ENCODE results near the gene ADTRP.

ADTRP gene

DNA sequence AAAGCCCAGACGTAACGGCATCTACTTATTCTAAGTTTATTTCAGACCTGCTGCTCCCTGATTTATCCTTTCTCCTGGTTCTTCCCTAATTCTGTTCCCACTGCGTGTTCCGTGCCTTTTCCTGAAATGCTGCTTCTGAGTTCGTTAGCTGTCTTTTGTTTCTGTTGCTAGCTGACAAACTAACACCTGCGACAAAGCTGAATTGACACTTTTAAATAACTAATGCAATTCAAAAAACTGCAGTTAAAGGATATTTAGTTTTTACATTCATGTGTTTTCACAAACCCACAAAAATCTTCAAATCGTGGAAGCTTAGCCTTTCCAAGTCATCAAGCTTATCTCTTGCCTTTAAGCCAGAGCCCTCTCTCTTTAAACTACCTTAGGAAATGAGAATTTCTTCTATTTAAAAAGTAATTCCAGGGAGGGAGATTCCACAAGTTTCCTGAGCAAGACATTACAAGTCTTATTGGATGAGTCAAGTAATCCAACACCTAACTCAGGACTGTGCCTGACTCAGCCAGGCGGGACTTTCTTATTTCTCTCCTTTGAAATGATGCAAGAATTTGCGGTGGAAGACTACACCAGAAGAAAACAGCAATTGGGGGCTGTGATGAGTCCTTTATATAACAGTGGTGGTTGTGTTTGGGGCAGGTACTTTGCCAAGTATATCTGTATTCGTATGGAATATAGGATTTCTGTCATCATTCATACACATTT is 6.3 kb downstream of the ADTRP start:
- DNase-seq = no peak

GRCh38 chr6:11771473-11772048 is 7.0 kb downstream of the ADTRP start:
- DNase-seq = no peak

DNA sequence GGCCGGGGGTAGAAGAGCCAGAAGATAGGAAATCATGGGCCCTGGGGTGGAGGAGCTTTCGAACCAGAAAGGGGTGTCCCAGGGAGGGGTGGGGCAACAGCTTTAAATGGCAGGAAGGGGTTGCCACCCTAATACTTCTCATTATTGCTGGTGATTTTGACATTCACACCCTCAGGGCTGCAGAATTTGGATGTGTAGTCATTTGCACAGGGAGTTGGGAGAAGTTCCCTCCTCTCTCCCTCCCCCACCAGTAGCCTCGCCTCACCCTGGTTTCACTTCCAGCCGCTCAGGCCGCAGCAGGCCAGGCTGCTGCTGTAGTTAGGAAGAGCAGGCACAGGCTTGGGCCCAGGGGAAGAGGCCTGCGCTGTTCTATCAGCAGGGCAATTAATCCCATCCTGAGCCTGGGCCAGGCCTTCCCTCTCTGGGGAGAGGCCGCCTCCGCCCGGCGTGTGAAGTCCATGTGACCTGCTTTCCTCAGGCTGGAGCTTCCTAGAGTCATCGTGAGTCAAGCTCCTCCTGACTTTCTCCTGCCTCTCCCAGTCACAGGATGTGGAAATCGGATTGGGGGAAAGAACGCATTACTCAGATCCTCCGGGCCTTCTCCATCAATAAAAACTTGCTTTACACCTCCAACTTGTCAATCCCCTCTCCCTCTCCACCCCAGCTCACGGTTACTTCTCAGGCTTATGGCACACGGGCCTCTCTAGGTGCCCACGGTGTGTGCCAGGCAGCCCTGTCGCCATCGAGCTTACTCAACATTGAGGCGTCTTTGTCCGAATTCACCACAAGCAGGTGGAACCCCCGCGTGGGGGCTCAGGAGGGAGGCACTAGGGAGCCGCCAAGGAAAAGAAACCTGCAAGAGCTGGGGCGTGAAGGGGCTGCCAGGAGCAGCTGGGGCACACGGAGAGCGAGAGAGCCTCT is 7.8 kb downstream of the ADTRP start:
- DNase-seq = no peak

- no peak for DNase-seq
Measured at GRCh38 chr6:11769811-11770545, 8.6 kb downstream of the ADTRP start.

DNA sequence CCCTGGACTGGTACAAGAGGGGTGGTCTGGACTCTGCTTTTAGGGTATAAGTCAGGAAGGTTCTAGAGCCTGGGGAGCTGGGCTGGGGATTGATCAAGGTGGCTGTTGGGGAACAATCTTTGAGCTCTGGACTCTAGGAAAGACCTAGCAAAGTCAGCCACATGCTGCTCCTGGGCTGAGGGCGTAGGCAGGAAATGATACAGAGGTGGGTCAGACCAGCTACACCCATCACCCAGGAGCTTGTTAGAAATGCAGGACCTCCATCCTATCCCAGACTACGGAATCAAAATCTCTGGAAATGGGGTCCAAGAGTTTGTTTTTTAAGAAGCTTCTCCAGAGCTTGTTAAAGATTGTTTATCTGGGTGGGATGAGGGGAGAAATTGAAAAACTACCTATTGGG is 9.4 kb downstream of the ADTRP start:
- no peak for DNase-seq

GRCh38 chr6:11767978-11768756 is 10.4 kb downstream of the ADTRP start:
- no peak for DNase-seq

DNA sequence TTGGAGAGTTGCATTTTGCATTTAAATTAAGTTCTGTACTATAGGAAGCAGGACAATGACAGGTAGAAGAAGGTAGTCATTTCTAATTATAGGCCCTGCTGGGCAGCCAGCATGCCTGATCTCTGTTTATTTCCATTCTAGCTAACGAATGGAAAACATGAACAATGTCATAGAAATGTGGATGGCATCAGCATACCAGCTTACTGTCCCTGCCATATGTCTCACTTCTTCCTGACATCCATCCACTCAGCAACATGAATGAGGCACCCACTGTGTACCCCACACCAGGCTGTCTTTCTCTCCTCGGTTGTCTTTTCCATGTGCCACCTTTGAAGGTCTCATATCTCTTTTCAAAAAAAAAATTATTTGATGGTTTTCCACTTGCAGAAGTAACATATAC is 11.1 kb downstream of the ADTRP start:
- no peak for DNase-seq

- DNase-seq = no peak
Measured at GRCh38 chr6:11766589-11767450, 11.8 kb downstream of the ADTRP start.

- DNase-seq = no peak
Measured at GRCh38 chr6:11766043-11766442, 12.6 kb downstream of the ADTRP start.

DNA sequence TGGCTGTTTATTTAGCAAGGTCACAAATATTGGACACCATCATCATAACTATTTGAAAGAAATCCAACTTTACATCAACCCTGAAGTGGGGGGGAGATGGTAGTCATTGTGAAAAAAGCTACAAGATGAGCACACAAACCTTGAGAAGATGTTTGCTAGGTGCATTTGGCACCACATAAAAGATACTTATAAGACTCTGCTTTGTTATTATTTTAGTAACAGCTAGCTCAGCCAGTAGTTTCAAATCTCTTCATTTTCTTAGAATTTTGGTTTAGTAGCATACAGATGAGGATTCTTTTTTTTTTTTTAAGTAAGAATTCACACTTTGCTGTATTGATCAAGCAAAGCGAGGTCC is 14.4 kb downstream of the ADTRP start:
- no peak for DNase-seq

DNA sequence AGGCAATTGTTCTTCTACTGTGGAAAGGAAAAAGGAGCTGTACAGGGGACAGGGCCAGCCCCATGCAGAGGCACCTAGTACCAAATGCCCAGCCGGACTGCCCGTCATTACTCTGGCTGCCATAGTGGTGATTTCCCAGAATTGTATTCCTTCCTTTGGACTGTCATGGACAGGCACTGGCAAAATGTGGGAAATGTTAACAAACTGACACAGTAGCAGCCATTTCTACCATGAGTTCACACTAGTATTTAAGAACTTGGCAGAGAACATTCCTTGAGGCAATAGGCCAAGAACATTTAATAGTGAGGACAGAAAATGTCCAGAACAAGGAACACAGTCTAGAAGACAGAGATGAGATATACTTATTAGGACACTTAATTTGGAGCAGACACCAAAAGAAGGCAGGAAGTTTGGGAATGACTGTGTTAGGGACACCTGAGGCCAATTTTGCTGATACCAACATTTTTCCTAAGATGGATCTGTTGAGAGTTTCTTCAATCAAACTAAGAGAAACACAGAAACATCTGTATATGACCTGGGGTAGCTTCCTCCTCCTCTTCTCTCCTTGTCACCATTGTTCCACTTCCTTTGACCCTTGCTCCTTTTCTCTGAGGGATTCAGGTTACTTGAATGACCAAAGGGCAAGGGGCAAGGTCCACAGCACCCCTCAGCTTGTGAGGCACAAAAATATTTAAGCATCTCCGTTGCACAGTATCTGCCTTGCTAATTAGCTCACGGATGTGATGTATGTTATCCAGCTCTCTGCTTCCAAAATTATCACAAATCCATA is 14.9 kb downstream of the ADTRP start:
- no peak for DNase-seq

DNA sequence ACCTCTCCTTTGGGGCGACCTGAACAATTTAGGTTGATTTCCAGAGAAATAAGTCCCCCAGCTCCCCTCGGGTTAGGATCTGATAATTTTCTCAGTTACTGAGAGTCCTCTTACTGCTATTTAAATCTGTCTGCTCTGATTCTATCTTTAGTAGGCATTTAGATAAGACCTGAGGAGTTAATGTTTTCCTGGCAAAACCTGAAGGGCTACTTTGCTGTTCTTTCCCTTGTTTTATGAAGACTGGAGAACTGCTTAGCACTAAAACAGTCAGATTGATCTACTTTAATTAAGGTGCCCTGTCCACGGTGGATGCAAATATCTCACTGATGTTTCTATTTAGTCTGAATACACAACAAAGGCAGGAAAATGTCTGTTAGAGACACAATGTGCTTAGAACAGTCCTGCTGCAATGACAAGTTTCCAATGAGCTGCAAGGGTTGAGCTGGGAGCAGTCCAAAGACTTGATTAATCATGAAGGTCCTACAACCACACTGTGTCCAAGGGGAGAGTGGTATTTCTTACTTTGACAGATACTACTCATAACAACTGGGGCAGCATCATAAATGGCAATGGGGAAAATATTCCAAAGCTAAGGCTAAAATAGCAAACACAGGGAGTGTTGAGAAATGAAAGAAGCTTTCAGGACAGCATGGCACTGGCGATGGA is 15.7 kb downstream of the ADTRP start:
- no peak for DNase-seq

DNA sequence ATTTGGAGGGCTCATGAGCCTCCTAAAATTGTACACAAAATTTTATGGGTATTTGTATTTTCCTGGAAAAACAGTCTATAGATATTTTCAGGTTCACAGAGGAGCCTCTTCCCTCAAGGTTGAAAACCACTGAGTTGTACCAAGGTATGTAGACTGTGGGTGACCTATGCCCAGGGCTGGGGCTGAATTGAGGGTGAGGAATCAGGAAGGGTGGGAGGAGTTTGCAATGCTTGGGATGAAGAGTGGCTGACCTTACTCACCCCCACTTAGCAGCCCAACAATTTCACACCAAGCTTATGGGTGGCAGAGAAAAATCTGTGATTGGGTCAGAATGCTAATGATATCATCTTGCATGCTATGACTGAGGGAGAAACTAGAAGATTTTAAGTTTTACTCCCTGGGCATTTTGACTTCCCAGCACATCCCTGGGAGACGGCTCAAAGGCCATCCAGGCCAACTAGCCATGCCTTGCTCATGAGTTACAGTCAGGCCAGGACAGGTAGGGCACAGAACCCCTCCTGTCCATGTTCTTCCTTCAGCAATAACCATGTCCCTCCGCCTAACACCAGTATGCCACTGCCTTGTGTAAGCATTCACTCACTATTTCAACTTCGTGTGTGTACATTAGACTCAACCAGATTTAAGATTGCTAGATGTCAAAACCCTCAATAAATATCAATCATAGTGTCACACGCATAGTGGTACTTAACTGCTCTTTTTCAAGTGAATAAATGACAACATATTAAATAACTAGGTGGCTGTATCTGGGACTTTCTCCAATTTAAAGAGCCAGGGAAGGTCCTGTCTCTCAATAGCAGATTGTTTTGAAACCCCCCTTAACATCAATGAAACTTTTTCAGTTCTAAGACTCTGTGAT is 16.6 kb downstream of the ADTRP start:
- DNase-seq = no peak

DNA sequence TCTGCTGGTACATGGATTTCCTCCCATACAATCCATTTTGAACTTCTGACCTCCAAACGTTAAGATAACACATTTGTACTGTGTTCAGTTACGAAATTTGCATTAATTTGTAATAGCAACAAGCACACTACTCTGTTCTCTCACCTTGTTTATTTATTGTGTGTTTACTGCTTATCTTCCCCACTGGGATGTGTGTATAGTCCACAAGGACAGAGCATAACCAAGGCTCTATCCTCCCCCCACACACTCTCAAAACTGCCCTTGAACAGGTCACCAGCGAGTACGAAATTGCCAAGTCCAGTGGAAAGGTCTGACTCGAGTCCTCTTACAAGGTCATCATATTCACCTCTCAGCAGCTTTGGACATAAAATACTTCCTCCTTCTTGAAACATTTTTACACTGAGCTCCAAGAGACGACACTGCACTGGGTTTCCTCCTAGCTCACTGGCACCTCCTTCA is 18.6 kb downstream of the ADTRP start:
- DNase-seq = no peak

DNA sequence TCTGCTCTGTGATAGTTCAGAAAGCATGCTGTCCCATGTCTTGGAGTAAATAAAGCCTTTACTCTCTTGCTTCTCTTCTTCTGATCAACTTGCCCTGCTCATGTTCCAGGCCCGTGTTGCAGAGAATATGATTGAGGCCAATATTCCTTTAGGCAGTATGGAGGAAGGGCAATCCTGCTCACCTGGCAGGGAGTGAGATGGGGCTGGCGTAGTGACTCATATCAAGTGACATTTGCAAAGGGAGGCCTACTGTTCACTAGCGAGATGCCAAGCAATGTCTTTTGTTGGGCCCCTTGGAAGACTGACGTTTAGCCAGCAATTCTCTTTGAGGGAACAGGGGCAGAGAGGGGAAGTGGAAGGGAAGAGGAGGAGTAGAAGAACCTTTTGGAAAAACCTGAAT is 19.7 kb downstream of the ADTRP start:
- no peak for DNase-seq

GRCh38 chr6:11756726-11757125 is 21.9 kb downstream of the ADTRP start:
- no peak for DNase-seq

DNA sequence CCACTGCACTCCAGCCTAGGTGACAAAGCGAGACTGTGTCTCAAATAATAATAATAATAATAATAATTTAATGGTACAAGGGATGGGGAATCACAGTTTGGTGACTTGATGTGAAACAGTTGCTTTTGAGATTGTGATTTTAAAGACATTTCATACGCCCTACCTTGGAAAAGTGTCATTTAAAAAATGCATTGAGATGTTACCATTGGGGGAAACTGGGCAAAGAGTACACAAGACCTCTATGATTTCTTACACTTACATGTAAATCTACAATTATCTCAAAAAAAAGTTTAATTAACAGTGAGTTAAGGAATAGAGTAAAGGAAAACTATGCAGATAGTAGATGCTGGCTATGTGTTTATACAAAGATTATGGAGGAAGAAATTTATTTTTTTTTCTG is 22.3 kb downstream of the ADTRP start:
- no peak for DNase-seq

- DNase-seq = no peak
Measured at GRCh38 chr6:11755725-11756124, 22.9 kb downstream of the ADTRP start.
